IMR-90 (cell line): ENCODE data around the gene RELCH. TPM values are rescaled to one million over a fixed set of nuclear protein-coding genes. Genes with fewer than 3 reads are reported as not detected.

ENCODE experiments used
- ATAC-seq: fragments of 200-7000 bp; cut with Tn5 transposase; 2 replicates; pipeline ENCODE4 v1.9.1; 2020; ENCODE audit warnings: low read depth, mild to moderate bottlenecking, moderate library complexity
- BruUV-seq: library from RNA; stranded (reverse); fragments of 400-500 nt; replicated peaks from 2 replicates; lab custom pipeline; 2021; lab: Mats Ljungman, UMichigan
- CTCF ChIA-PET: fragments of 300-600 bp; formaldehyde crosslinking; extraction: SDS; loops from one replicate; lab custom pipeline; 2021; ENCODE audit warnings: antibody characterized with exemption; lab: Yijun Ruan, JAX
- POLR2A ChIA-PET: fragments of 300-600 bp; sonication (Branson Sonifier 250); formaldehyde crosslinking; loops from one replicate; lab custom pipeline; 2022; ENCODE audit warnings: antibody characterized with exemption; ENCODE audit not compliant: unreplicated experiment; lab: Charles Lee
- DNase-seq: peaks from one replicate; pipeline ENCODE4 v3.0.0; 2013
- H2AFZ ChIP-seq: replicated peaks from 2 replicates; pipeline ENCODE3; 2013; ENCODE audit warnings: low read length, mild to moderate bottlenecking; ENCODE audit not compliant: poor library complexity
- H2AK5ac ChIP-seq: 2 replicates; pipeline ENCODE4 v1.6.1; 2013; ENCODE audit warnings: low read depth, low read length, inconsistent platforms
- H2AK9ac ChIP-seq: replicated peaks from 2 replicates; pipeline ENCODE3; 2013; ENCODE audit warnings: mild to moderate bottlenecking, low read depth, low read length, moderate library complexity; ENCODE audit not compliant: poor library complexity
- H2BK120ac ChIP-seq: 2 replicates; pipeline ENCODE4 v1.6.1; 2013; ENCODE audit warnings: low read depth, low read length, inconsistent platforms
- H2BK15ac ChIP-seq: 3 replicates; pipeline ENCODE4 v1.6.1; 2013; ENCODE audit warnings: low read depth, low read length, inconsistent platforms
- H2BK20ac ChIP-seq: 2 replicates; pipeline ENCODE4 v1.6.1; 2013; ENCODE audit warnings: low read depth, mild to moderate bottlenecking, inconsistent platforms, low read length, moderate library complexity
- H2BK5ac ChIP-seq: 2 replicates; pipeline ENCODE4 v1.6.1; 2013; ENCODE audit warnings: mild to moderate bottlenecking, low read depth, low read length, inconsistent platforms; ENCODE audit not compliant: poor library complexity, severe bottlenecking
- H3K14ac ChIP-seq: replicated peaks from 2 replicates; pipeline ENCODE4 v1.6.1; 2013; ENCODE audit warnings: low read depth, low read length, inconsistent platforms
- H3K18ac ChIP-seq: 2 replicates; pipeline ENCODE4 v1.6.1; 2013; ENCODE audit warnings: low read depth, low read length, control low read depth
- H3K23ac ChIP-seq: 2 replicates; pipeline ENCODE4 v1.6.1; 2013; ENCODE audit warnings: low read depth, low read length, inconsistent platforms
- H3K27ac ChIP-seq: 2 replicates; pipeline ENCODE4 v1.5.1; 2013; ENCODE audit warnings: mild to moderate bottlenecking, control low read depth, low read length; ENCODE audit not compliant: insufficient read depth
- H3K27me3 ChIP-seq: 2 replicates; pipeline ENCODE4 v1.6.1; 2013; ENCODE audit warnings: low read length; ENCODE audit not compliant: control insufficient read depth, insufficient read depth
- H3K36me3 ChIP-seq: 2 replicates; pipeline ENCODE4 v1.6.1; 2013; ENCODE audit warnings: low read length, mixed read lengths; ENCODE audit not compliant: control insufficient read depth, insufficient read depth
- H3K4ac ChIP-seq: 2 replicates; pipeline ENCODE4 v1.6.1; 2013; ENCODE audit warnings: low read depth, low read length, inconsistent platforms
- H3K4me1 ChIP-seq: 2 replicates; pipeline ENCODE4 v1.6.1; 2013; ENCODE audit warnings: low read length, mixed read lengths; ENCODE audit not compliant: control insufficient read depth, insufficient read depth
- H3K4me2 ChIP-seq: 2 replicates; pipeline ENCODE4 v1.6.1; 2013; ENCODE audit warnings: low read depth, mild to moderate bottlenecking, control low read depth, low read length, moderate library complexity
- H3K4me3 ChIP-seq: 2 replicates; pipeline ENCODE4 v1.5.1; 2013; ENCODE audit warnings: low read depth, mild to moderate bottlenecking, control low read depth, low read length, moderate library complexity; ENCODE audit not compliant: insufficient read depth
- H3K56ac ChIP-seq: 2 replicates; pipeline ENCODE4 v1.6.1; 2013; ENCODE audit warnings: low read length, inconsistent platforms; ENCODE audit not compliant: insufficient read depth; ENCODE audit errors: extremely low read depth
- H3K79me1 ChIP-seq, 2 experiments: 2 replicates each; pipeline ENCODE4 v1.6.1; 2013; ENCODE audit warnings: low read length in 2 of 2, inconsistent platforms in 1 of 2, low read depth in 1 of 2
- H3K9ac ChIP-seq: 2 replicates; pipeline ENCODE4 v1.6.1; 2013; ENCODE audit warnings: low read depth, low read length, control low read depth
- H3K9me1 ChIP-seq: 2 replicates; pipeline ENCODE4 v1.6.1; 2013; ENCODE audit warnings: low read length, inconsistent platforms; ENCODE audit not compliant: insufficient read depth
- H3K9me3 ChIP-seq: 2 replicates; pipeline ENCODE4 v1.6.1; 2013; ENCODE audit warnings: low read length; ENCODE audit not compliant: control insufficient read depth, insufficient read depth
- H4K20me1 ChIP-seq: 2 replicates; pipeline ENCODE4 v1.6.1; 2013; ENCODE audit warnings: low read length, inconsistent platforms; ENCODE audit not compliant: insufficient read depth
- H4K5ac ChIP-seq: 2 replicates; pipeline ENCODE4 v1.6.1; 2013; ENCODE audit warnings: mild to moderate bottlenecking, low read depth, low read length, control low read depth
- H4K8ac ChIP-seq, 2 experiments: 2 replicates each; pipeline ENCODE4 v1.6.1; 2013; ENCODE audit warnings: low read depth in 2 of 2, low read length in 2 of 2, control low read depth in 1 of 2, inconsistent platforms in 1 of 2
- H4K91ac ChIP-seq: 2 replicates; pipeline ENCODE4 v1.6.1; 2013; ENCODE audit warnings: low read depth, low read length, inconsistent platforms; ENCODE audit not compliant: insufficient read depth
- BHLHE40 ChIP-seq: fragments of 150-350 bp; IDR thresholded peaks from 2 replicates; pipeline ENCODE4 v1.6.1; 2016; ENCODE audit warnings: mild to moderate bottlenecking, low read depth, low read length
- CEBPB ChIP-seq: IDR thresholded peaks from 2 replicates; pipeline ENCODE4 v1.6.1; 2012; ENCODE audit warnings: low read depth, low read length, improper control_type of control experiment
- CTCF ChIP-seq: conservative IDR thresholded peaks from 2 replicates; pipeline ENCODE4 v1.5.1; 2012; ENCODE audit warnings: mild to moderate bottlenecking, low read depth, low read length, improper control_type of control experiment
- ELK1 ChIP-seq: fragments of 150-350 bp; IDR thresholded peaks from 2 replicates; pipeline ENCODE4 v1.6.1; 2016; ENCODE audit warnings: low read depth, mild to moderate bottlenecking, low read length, moderate library complexity, borderline replicate concordance
- FOS ChIP-seq: fragments of 150-350 bp; IDR thresholded peaks from 2 replicates; pipeline ENCODE4 v1.6.1; 2016; ENCODE audit warnings: low read depth, low read length
- MAFK ChIP-seq: IDR thresholded peaks from 2 replicates; pipeline ENCODE4 v1.6.1; 2012; ENCODE audit warnings: low read depth, low read length, improper control_type of control experiment
- MAZ ChIP-seq: IDR thresholded peaks from 2 replicates; pipeline ENCODE4 v1.6.1; 2012; ENCODE audit warnings: low read depth, mild to moderate bottlenecking, low read length, improper control_type of control experiment, moderate library complexity, borderline replicate concordance
- NFE2L2 ChIP-seq: fragments of 150-350 bp; IDR thresholded peaks from 2 replicates; pipeline ENCODE4 v1.6.1; 2016; ENCODE audit warnings: low read depth, mild to moderate bottlenecking, low read length
- RAD21 ChIP-seq: IDR thresholded peaks from 2 replicates; pipeline ENCODE4 v1.6.1; 2012; ENCODE audit warnings: low read length, improper control_type of control experiment
- RCOR1 ChIP-seq: IDR thresholded peaks from 2 replicates; pipeline ENCODE4 v1.6.1; 2012; ENCODE audit warnings: mild to moderate bottlenecking, low read length, improper control_type of control experiment; ENCODE audit not compliant: insufficient replicate concordance
- RFX5 ChIP-seq: IDR thresholded peaks from 2 replicates; pipeline ENCODE4 v1.8.0; 2012; ENCODE audit warnings: low read depth, mild to moderate bottlenecking, low read length, moderate library complexity
- SMC3 ChIP-seq: fragments of 150-350 bp; IDR thresholded peaks from 2 replicates; pipeline ENCODE4 v1.6.1; 2016; ENCODE audit warnings: low read depth, mild to moderate bottlenecking, antibody characterized with exemption, low read length, moderate library complexity
- USF2 ChIP-seq: fragments of 150-350 bp; IDR thresholded peaks from 2 replicates; pipeline ENCODE4 v1.6.1; 2017; ENCODE audit warnings: mild to moderate bottlenecking, antibody characterized with exemption, low read length, low read depth
- whole genome bisulfite sequencing, 2 experiments: methylation state at CpG; one replicate each; pipeline versions ENCODE4 v1.1.5 to v1.1.7; 2013; ENCODE audit warnings: missing lambda C conversion rate in 2 of 2; ENCODE audit not compliant: insufficient read length in 1 of 2; ENCODE audit errors: extremely low coverage in 2 of 2; 5-methylcytosine and 5-hydroxymethylcytosine counted together
- dilution Hi-C: fragments of 300-500 bp; cut with HindIII; formaldehyde crosslinking; loops from one replicate; pipeline ENCODE4 v1.14.3; 2018; ENCODE audit warnings: low sequenced_read_pairs; ENCODE audit not compliant: unreplicated experiment
- in situ Hi-C: fragments of 300-500 bp; cut with MboI; formaldehyde crosslinking; loops from 3 replicates; pipeline ENCODE4 v1.14.3; 2019; ENCODE audit warnings: low sequenced_read_pairs, inconsistent platforms, mixed read lengths
- intact Hi-C: fragments of 100-400 bp; cut with micrococcal nuclease; formaldehyde crosslinking; loops from 2 replicates; pipeline ENCODE4 v1.10.0; 2022
- polyA plus RNA-seq, 3 experiments: library from polyadenylated mRNA; depleted of rRNA; stranded (reverse); fragments of >200 nt; gene quantifications; 2 replicates each; pipeline ENCODE4 v1.2.3, GENCODE V29; 2012; ENCODE audit warnings: low replicate concordance in 1 of 3
- total RNA-seq: library from RNA; depleted of rRNA; stranded (reverse); fragments of >200 nt; gene quantifications from 2 replicates; pipeline ENCODE4 v1.2.3, GENCODE V29; 2012

RELCH gene
- total and polyA plus RNA-seq, 2 of the 4 experiments (the other 2 are of a cell fraction): 14.4 to 52.5 TPM

GRCh38 chr18:62345909-62346308 lies 158.9 kb downstream of the RELCH start:
- dilution Hi-C loops (no loop called here), intact Hi-C loops (no loop called here), in situ Hi-C loops (no loop called here)
- H3K4ac ChIP-seq: no peak overlapping the region
- H4K5ac ChIP-seq: no peak overlapping the region
- no TSS peak for BruUV-seq
- H3K27me3 ChIP-seq: peaks cover 39% of the 10 kb centered on the region
- no peak overlapping the region for H4K91ac ChIP-seq
- POLR2A ChIA-PET: no interaction called here
- H3K9me3 ChIP-seq: no peaks in the 10 kb centered on the region
- no peak overlapping the region for H3K4me2 ChIP-seq
- H3K79me1 ChIP-seq: no peaks in the 10 kb centered on the region
- H2BK15ac ChIP-seq: no peak overlapping the region
- CTCF ChIA-PET: interaction anchor here (1.0 kb wide), 1 partner anchor 25 kb away, joined by 3 read pairs; no protein-coding TSS in a partner anchor
- H3K9ac ChIP-seq: no peak overlapping the region
- WGBS, 2 experiments: no CpG with 5 or more reads among the region's 2 CpGs
- no peak overlapping the region for H3K18ac ChIP-seq
- H3K23ac ChIP-seq: no peak overlapping the region
- H3K27ac ChIP-seq: no peak overlapping the region
- no peak overlapping the region for H3K56ac ChIP-seq
- no peak overlapping the region for H2BK5ac ChIP-seq
- no peaks in the 10 kb centered on the region for H3K4me1 ChIP-seq
- no peak overlapping the region for H4K8ac ChIP-seq
- no peaks in the 10 kb centered on the region for H3K36me3 ChIP-seq
- DNase-seq (no peak), ATAC-seq (no peak)
- TF ChIP-seq NFE2L2 (no peak), CTCF (no peak), RCOR1 (no peak), MAFK (no peak), RFX5 (no peak), USF2 (no peak), CEBPB (no peak), MAZ (no peak), SMC3 (no peak), FOS (no peak), BHLHE40 (no peak), RAD21 (no peak), ELK1 (no peak)
- no peak overlapping the region for H2AK5ac ChIP-seq
- no peak overlapping the region for H3K14ac ChIP-seq
- H4K20me1 ChIP-seq: no peaks in the 10 kb centered on the region
- H2BK120ac ChIP-seq: no peak overlapping the region
- H2BK20ac ChIP-seq: no peak overlapping the region
- no peak overlapping the region for H2AK9ac ChIP-seq
- no peaks in the 10 kb centered on the region for H3K9me1 ChIP-seq
- H3K4me3 ChIP-seq: no peak overlapping the region
- no peak overlapping the region for H2AFZ ChIP-seq
